Measurements from ENCODE around the gene PRR35.
A peak's percentile ranks its signal among the peaks of the same experiment; 100 is the strongest.
"Not testable (repeated sequence)": the region's sequence is repeated elsewhere in the genome, so short reads cannot be mapped to it uniquely, and the experiment has no call there.

PRR35 gene

DNA sequence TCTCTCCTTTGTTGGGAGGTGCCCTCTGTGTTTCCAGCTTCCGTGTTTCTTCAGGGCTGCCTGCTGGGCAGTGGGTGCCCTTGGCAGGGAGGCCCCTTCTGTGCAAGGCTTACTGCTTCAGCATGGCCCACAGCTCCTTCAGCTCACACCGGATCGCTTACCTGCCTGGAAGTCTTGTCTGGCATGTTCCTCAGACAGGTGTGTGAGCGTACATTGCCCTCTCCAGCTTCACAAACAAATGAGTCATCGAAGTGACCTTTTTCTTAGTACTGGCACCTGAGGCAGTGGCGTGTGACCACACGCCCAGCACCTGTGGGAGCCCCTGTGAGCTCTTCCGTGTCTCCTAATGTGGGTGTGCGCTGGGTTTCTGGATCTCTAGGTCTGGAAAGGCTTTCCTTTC lies 33.2 kb downstream of the PRR35 start:
- H4K20me1 ChIP-seq = peaks cover 21 to 78% (median 60%) of the 10 kb centered on the region in 11 experiments; a peak in 19 of 22 replicates
- peak overlapping the region; percentile 89 to 100 (median 99) for H3K4me2 ChIP-seq
- peak overlapping the region in 10 of 11 experiments; percentile 14 to 99 (median 84); a peak in 18 of 22 replicates for H3K27ac ChIP-seq

DNA sequence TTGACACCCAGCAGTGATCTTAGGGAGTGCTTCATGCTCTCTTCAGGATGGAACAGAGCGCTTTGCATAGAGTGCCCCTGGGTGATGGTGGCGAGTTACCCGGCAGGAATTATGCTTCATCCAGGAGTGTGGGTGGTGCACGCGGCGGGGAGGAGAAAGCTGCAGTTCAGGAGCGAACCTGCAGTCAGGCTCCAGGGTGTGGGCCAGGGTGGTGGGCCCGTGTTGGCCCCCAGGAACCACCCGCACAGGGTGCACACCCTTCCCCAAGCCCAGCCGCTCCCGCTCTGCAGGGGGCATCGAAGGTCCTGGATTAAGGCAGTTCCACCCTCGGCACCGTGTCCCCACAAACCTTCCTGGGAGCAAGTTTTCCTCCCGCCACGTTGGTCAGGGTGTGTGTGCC lies 33.6 kb downstream of the PRR35 start:
- H3K9ac ChIP-seq = peak overlapping the region; percentile 28 to 98 (median 73); a peak in 17 of 22 replicates
- peaks cover 4 to 43% (median 12%) of the 10 kb centered on the region in 11 experiments; a peak in 21 of 22 replicates for H3K36me3 ChIP-seq
- peak overlapping the region in 2 of 10 experiments; percentile 90 to 97; a peak in 2 of 20 replicates for H3K4me3 ChIP-seq
- H3K9me3 ChIP-seq (replicated peaks in 1 of 11) = peaks cover 0 to 2% (median 0%) of the 10 kb centered on the region in 11 experiments; a peak in 6 of 22 replicates
- peak overlapping the region in 9 of 11 experiments; percentile 52 to 99 (median 84); a peak in 16 of 22 replicates for H3K27ac ChIP-seq
- no peaks in the 10 kb centered on the region for H3K27me3 ChIP-seq
- peaks cover 61 to 69% (median 66%) of the 10 kb centered on the region in 10 experiments for H3K4me1 ChIP-seq
- H3K4me2 ChIP-seq = peak overlapping the region; percentile 89 to 100 (median 99)
- H4K20me1 ChIP-seq = peaks cover 23 to 78% (median 61%) of the 10 kb centered on the region in 11 experiments; a peak in 19 of 22 replicates
- no peak for TF ChIP-seq Cebpa-rat (IDR thresholded peaks at IDR 0.05)

More for the DNA sequence above, 33.2 kb downstream of the PRR35 start:
- peak overlapping the region; percentile 28 to 98 (median 73); a peak in 21 of 22 replicates for H3K9ac ChIP-seq
- no peaks in the 10 kb centered on the region for H3K9me3 ChIP-seq (replicated peaks in 1 of 11)
- H3K4me1 ChIP-seq = peaks cover 61 to 69% (median 66%) of the 10 kb centered on the region in 10 experiments
- peak overlapping the region in 5 of 10 experiments; percentile 31 to 97 (median 90); a peak in 6 of 20 replicates for H3K4me3 ChIP-seq
- no peaks in the 10 kb centered on the region for H3K27me3 ChIP-seq
- no peak for TF ChIP-seq Cebpa-rat (IDR thresholded peaks at IDR 0.05)
- H3K36me3 ChIP-seq = peaks cover under 1 to 39% (median 8%) of the 10 kb centered on the region in 11 experiments; a peak in 15 of 22 replicates

DNA sequence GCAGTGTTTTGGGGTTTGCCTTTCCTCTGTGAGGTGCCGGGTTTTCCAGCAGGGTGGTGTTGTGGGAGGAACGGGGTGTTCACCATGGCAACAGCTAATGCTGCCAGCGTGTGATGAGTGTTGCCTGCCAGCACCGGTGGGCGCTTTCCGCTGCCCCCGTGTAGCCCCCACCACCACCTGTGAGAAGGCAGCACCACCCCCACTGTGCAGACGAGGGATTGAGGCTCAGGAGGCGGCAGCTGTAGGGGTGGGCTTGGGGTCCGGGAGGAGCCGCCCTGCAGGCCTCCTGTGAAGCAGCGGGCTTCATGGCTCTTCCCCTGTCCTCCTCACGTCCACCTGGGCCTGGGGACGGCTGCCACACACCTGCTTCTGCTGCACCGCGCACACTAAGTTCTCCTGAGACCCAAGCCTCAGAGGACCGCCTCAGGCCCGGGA lies 34.9 kb downstream of the PRR35 start:
- Histone ChIP-seq H3K9me3 (replicated peaks in 1 of 11) (peaks cover 0 to 9% (median 4%) of the 10 kb centered on the region in 11 experiments; a peak in 9 of 22 replicates), H3K27me3 (no peaks in the 10 kb centered on the region), H3K9ac (peak overlapping the region in 2 of 11 experiments; percentile 21 to 34; a peak in 4 of 22 replicates), H3K4me1 (peaks cover 61 to 69% (median 66%) of the 10 kb centered on the region in 10 experiments), H3K36me3 (peaks cover 11 to 53% (median 25%) of the 10 kb centered on the region in 11 experiments; a peak in 21 of 22 replicates), H3K4me2 (peak overlapping the region in 9 of 11 experiments; percentile 97 to 100 (median 99); a peak in 18 of 22 replicates), H3K27ac (peak overlapping the region in 1 of 11 experiments; percentile 15; a peak in 1 of 22 replicates), H3K4me3 (no peak overlapping the region), H4K20me1 (peaks cover 31 to 87% (median 67%) of the 10 kb centered on the region in 11 experiments; a peak in 20 of 22 replicates)
- no peak for TF ChIP-seq Cebpa-rat (IDR thresholded peaks at IDR 0.05)

DNA sequence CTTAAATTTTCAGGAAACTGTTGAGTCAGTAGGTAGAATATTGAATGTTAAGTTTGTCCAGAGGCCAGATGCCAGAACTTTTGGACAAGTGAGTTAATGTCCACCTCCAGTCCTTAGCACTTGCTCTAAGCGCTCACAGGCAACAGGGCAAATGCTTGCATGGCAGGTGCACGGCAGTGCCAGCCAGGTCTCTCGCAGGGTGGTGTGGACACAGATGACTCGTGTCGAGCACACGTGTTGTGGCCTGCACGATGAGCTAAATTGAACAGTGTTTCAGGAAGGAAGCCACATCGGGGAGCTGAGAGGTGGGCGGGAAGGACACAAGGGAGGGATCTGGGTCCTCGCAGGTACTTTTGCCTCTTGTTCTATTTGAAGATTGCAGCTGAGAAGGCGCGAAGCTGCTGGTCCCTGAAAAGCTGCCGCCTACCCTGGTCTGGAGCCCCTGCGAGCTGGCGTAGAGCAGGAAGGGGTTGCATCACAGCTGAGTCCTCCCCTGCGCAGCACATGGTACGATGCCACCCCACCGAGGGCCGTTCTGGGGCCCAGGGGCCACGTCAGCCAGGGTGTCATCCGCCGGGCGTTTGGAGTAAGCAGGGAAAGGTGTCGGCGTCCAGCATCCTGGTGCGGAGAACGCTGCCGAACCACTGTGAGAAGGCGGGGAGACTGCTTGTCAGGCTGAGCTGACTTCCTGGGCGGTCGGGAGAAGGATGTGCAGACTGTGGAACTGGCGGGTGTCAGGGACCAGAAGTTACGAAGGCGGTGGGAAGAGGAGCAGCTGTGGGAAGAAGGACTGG lies 35.9 kb downstream of the PRR35 start:
- H3K9me3 ChIP-seq (replicated peaks in 1 of 11) = peaks cover 0 to 9% (median 4%) of the 10 kb centered on the region in 11 experiments; a peak in 9 of 22 replicates
- peaks cover 12 to 61% (median 27%) of the 10 kb centered on the region in 11 experiments; a peak in 21 of 22 replicates for H3K36me3 ChIP-seq
- peak overlapping the region; percentile 23 to 100 (median 99) for H3K4me2 ChIP-seq
- no peak for TF ChIP-seq Cebpa-rat (IDR thresholded peaks at IDR 0.05)
- no peak overlapping the region for H3K4me3 ChIP-seq
- no peaks in the 10 kb centered on the region for H3K27me3 ChIP-seq
- peak overlapping the region in 8 of 11 experiments; percentile 12 to 63 (median 38); a peak in 11 of 22 replicates for H3K9ac ChIP-seq
- H3K27ac ChIP-seq = peak overlapping the region in 5 of 11 experiments; percentile 5 to 39 (median 18); a peak in 4 of 22 replicates
- peaks cover 54 to 69% (median 62%) of the 10 kb centered on the region in 10 experiments for H3K4me1 ChIP-seq
- H4K20me1 ChIP-seq = peaks cover 33 to 87% (median 67%) of the 10 kb centered on the region in 11 experiments; a peak in 21 of 22 replicates

DNA sequence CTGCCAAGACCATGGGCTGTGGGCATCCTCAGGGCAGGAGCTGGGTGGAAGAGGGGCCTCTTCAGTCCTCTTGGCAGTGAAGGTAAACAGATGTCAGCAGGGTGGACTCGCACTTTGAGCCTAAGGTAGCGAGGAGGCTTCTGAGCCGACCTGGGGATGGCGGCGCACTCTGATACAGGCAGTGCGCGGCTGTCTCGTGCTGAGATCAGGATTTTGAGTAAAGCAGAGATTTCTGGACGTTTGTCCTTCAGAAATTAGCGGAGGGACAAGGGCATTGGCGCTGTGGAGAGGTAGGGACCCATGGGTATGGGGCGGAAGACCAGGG lies 36.5 kb downstream of the PRR35 start:
- Histone ChIP-seq H3K4me3 (no peak overlapping the region), H3K4me2 (peak overlapping the region; percentile 23 to 100 (median 99); a peak in 19 of 22 replicates), H3K9me3 (replicated peaks in 1 of 11) (peaks cover 0 to 9% (median 4%) of the 10 kb centered on the region in 11 experiments; a peak in 9 of 22 replicates), H3K9ac (peak overlapping the region in 5 of 11 experiments; percentile 12 to 54 (median 34); a peak in 3 of 22 replicates), H3K36me3 (peaks cover 13 to 65% (median 27%) of the 10 kb centered on the region in 11 experiments; a peak in 21 of 22 replicates), H3K4me1 (peaks cover 48 to 66% (median 56%) of the 10 kb centered on the region in 10 experiments), H4K20me1 (peaks cover 37 to 87% (median 69%) of the 10 kb centered on the region in 11 experiments; a peak in 21 of 22 replicates), H3K27ac (peak overlapping the region in 3 of 11 experiments; percentile 5 to 39 (median 37); a peak in 3 of 22 replicates), H3K27me3 (no peaks in the 10 kb centered on the region)
- TF ChIP-seq Cebpa-rat (IDR thresholded peaks at IDR 0.05) = no peak

DNA sequence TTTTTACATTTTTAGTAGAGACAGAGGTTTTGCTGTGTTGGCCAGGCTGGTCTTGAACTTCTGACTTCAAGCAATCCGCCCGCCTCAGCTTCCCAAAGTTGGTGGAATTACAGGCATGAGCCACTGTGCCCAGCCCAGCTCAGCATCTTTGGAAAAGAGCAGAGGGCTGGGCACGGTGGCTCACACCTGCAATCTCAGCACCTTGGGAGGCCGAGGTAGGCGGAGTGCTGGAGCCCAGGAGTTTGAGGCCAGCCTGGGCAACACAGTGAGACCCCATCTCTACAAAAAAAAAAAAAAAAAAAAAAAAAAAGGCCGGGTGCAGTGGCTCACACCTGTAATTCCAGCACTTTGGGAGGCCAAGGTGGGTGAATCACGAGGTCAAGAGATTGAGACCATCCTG lies 37.5 kb downstream of the PRR35 start:
- H3K4me2 ChIP-seq; H3K4me3 ChIP-seq; H3K9ac ChIP-seq; H3K9me3 ChIP-seq (replicated peaks in 1 of 11); H3K27me3 ChIP-seq; H3K27ac ChIP-seq: not testable (repeated sequence)
- H3K4me1 ChIP-seq = peaks cover 39 to 56% (median 47%) of the 10 kb centered on the region in 10 experiments
- H4K20me1 ChIP-seq = peaks cover 41 to 85% (median 72%) of the 10 kb centered on the region in 11 experiments; a peak in 21 of 22 replicates
- peaks cover 13 to 65% (median 27%) of the 10 kb centered on the region in 11 experiments; a peak in 21 of 22 replicates for H3K36me3 ChIP-seq

DNA sequence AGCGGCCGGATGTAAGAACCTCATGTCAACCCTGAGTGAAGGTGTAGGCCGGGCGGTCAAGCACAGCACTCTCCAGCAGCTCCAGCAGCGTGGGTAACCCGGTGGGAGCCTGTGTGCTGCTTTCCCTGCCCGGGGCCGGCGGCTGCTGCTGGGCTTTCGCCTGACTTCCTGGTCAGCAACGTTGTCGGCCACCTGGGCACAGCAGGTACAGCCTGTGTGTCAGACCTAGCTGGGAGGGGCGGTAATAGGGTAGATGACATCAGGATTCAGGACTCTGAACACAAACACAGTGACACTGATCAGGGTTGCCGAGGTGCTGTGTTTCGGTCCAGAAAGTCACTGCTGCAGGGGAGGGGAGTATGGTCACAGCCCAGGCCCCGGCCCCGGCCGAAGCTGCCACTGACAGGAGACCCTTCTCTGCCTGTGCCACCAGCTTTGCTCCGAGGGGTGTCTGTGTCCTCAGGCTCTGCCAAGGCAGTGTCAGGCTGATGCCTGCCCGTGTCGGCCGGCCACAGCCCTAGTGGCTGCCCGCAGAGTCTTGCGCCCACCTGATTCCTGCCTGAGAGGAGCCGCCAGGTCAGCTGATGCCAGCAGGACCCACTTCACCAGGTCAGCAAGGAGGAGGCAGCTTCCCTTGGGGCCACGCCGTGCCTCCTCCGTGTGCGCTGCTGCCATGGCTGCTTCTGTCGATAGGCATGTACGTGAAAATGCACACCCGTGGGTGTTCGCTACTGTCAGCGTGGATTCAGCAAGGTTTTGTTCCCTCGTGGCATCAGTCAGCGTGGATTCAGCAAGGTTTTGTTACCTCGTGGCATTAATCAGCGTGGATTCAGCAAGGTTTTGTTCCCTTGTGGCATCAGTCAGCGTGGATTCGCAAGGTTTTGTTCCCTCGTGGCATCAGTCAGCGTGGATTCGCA lies 38.9 kb downstream of the PRR35 start:
- Histone ChIP-seq H4K20me1 (peaks cover 26 to 81% (median 69%) of the 10 kb centered on the region in 11 experiments; a peak in 21 of 22 replicates), H3K9ac (no peak overlapping the region), H3K27me3 (no peaks in the 10 kb centered on the region), H3K27ac (no peak overlapping the region), H3K4me3 (no peak overlapping the region), H3K9me3 (replicated peaks in 1 of 11) (peaks cover 0 to 15% (median 5%) of the 10 kb centered on the region in 11 experiments; a peak in 14 of 22 replicates), H3K4me2 (no peak overlapping the region), H3K4me1 (peaks cover 25 to 42% (median 32%) of the 10 kb centered on the region in 10 experiments), H3K36me3 (peaks cover 13 to 64% (median 26%) of the 10 kb centered on the region in 11 experiments; a peak in 21 of 22 replicates)
- no peak for TF ChIP-seq Cebpa-rat (IDR thresholded peaks at IDR 0.05)
